Mucosa of rectum (tissue), 2 donors: ENCODE data around the gene SMARCD3.

Experiments used
- H3K27ac ChIP-seq, 2 donors: one replicate each; pipeline ENCODE4 v1.7.0; 2013; ENCODE audit warnings: inconsistent platforms in 2 of 2, low read depth in 2 of 2, low read length in 2 of 2
- H3K27me3 ChIP-seq, 2 donors: one replicate each; pipeline ENCODE4 v1.7.0; 2013; ENCODE audit warnings: low read length in 2 of 2; ENCODE audit not compliant: control insufficient read depth in 2 of 2, insufficient read depth in 2 of 2
- H3K36me3 ChIP-seq, 2 donors: one replicate each; pipeline ENCODE4 v1.7.0; 2013; ENCODE audit warnings: low read length in 2 of 2; ENCODE audit not compliant: control insufficient read depth in 2 of 2, insufficient read depth in 2 of 2
- H3K4me1 ChIP-seq, 2 donors: one replicate each; pipeline ENCODE4 v1.7.0; 2013; ENCODE audit warnings: low read length in 2 of 2, mild to moderate bottlenecking in 1 of 2; ENCODE audit not compliant: control insufficient read depth in 2 of 2, insufficient read depth in 2 of 2
- H3K4me3 ChIP-seq, 2 donors: one replicate each; pipeline ENCODE4 v1.7.0; 2013; ENCODE audit warnings: low read length in 2 of 2
- H3K9ac ChIP-seq, 2 donors: one replicate each; pipeline ENCODE4 v1.7.0; 2013; ENCODE audit warnings: low read length in 2 of 2, low read depth in 1 of 2, mild to moderate bottlenecking in 1 of 2
- H3K9me3 ChIP-seq, 2 donors: one replicate each; pipeline ENCODE4 v1.7.0; 2013; ENCODE audit warnings: low read length in 2 of 2; ENCODE audit not compliant: control insufficient read depth in 2 of 2
- donor health status: healthy.
- donor health status: Normal muscosa, but diverticular disease.

SMARCD3 gene

DNA sequence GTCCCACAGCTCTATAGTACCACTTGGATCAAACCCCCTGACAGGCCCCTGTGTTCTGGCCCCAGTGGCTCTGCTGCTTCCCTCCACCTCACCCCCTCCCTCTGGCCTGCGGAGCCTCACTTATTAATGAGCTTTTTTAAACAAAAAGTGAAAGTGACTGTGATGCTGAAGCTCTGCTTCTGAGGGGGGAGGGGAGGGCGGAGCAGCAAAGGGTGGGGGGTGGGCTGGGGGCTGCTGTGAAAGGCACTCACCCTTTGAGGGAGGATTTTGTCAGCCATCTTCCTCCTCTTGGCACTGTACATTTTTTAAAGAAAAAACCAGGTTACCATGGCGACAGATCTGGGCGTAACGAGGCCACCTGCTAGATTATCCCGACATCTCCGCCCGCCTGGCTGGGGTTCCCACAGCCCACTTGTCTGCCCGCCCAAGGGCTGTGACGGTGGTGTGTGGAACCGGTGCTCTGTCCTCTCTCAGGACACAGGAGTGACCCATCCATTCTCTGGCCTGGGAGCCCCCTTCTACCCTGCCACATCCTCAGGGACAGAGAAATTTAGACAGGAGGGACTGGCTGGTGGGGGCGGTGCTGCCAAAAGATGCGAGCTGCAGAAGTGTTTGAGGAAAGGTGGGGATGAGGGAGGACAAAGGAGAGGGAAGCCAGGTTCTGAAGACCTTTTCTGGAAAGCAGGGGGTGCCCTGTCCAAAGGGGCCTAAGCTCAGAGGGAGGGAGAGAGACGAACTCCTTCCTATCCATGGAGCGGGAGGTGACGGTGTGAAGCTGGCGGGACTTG is 4.9 kb downstream of the SMARCD3 start:
- Histone ChIP-seq H3K36me3 (peaks cover 0 to 6% of the 10 kb centered on the region in 2 donors), H3K4me3 (no peak overlapping the region), H3K9me3 (no peaks in the 10 kb centered on the region), H3K27me3 (peaks cover 30 to 33% of the 10 kb centered on the region in 2 donors), H3K4me1 (peaks cover 16% of the 10 kb centered on the region in 2 donors), H3K27ac (no peak overlapping the region), H3K9ac (no peak overlapping the region)

DNA sequence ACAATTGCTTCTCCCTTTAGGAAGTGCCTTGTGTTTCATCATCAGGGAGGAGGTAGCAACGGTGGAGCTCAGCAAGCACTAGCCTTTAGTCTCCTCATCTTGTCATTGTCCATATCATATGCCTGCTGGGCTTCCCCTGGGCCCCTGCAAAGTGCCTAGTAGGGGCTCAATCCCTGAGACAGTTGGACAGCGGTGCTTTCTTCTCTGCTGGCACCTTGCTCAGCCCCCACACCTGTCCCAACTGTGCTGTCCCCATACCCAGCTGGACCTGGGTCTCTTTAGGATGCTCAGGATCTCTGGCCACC is 5.5 kb downstream of the SMARCD3 start:
- no peaks in the 10 kb centered on the region for H3K9me3 ChIP-seq
- no peak overlapping the region for H3K4me3 ChIP-seq
- H3K27ac ChIP-seq = no peak overlapping the region
- peaks cover 12 to 14% of the 10 kb centered on the region in 2 donors for H3K4me1 ChIP-seq
- peaks cover 30 to 33% of the 10 kb centered on the region in 2 donors for H3K27me3 ChIP-seq
- H3K36me3 ChIP-seq = peaks cover 0 to 9% of the 10 kb centered on the region in 2 donors
- no peak overlapping the region for H3K9ac ChIP-seq

DNA sequence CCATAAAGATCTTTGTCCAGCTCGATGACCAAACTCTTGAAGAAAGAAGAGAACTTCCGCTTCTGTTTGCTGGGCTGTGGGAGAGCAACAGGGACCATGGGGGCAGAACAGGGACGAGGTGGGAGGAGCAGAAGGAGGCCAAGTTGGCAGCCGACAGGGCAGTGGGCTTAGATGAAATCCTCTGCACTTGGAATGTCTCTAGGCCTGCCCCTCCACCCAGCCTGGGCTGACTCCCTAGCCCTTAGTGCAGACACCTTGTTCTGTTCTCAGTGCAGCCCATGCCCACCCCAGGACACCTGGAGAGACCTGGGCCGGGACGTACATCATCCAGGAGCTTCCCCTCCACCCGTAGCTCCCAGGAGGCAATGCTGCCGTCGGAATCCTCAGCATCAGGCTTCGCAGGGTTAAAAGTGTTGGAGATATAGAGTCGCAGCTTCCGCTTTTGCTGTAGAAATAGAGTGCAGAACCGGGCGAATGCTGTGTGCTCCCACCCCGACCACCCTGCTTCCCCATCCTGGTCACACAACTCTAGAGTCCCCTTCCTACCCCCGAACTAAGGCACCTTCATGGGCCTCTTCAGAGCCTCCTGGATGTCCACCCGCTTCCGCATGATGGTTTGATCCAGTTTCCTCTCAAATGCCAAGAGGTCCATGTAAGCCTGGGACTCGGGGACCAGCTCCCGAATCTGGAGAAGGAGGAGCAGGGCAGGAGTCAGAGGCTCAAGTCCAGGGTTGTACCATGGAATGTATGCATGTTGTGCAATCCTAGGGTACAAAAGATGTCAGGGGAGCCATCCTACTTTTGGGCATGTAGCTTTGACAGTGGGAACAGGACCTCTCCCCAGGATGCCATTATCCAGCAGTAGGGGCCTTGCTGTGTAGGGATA is 6.1 kb downstream of the SMARCD3 start:
- no peak overlapping the region for H3K9ac ChIP-seq
- H3K9me3 ChIP-seq = no peaks in the 10 kb centered on the region
- peaks cover 0 to 14% of the 10 kb centered on the region in 2 donors for H3K36me3 ChIP-seq
- peaks cover 10 to 11% of the 10 kb centered on the region in 2 donors for H3K4me1 ChIP-seq
- H3K4me3 ChIP-seq = no peak overlapping the region
- no peak overlapping the region for H3K27ac ChIP-seq
- peaks cover 26 to 30% of the 10 kb centered on the region in 2 donors for H3K27me3 ChIP-seq

DNA sequence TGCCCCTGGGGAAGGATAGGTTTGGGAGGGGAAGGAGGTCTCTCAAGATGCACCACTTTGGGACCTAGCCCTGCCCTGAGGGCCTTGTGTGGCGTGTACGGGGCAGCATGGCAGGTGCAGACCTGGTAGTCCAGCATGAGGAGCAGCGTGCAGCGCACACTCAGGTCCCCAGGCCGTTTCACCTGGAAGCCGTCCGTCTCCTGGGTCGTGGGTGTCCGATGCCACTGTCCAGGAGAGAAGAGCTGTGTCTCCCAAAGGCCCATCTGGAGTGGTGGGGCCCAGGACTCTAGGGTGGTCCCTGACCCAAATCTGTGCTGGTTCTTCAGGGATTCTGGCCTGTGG is 6.8 kb downstream of the SMARCD3 start:
- no peak overlapping the region for H3K27ac ChIP-seq
- peaks cover 19 to 25% of the 10 kb centered on the region in 2 donors for H3K27me3 ChIP-seq
- H3K9me3 ChIP-seq = no peaks in the 10 kb centered on the region
- H3K9ac ChIP-seq = no peak overlapping the region
- H3K36me3 ChIP-seq = peaks cover 3 to 21% of the 10 kb centered on the region in 2 donors
- H3K4me1 ChIP-seq = peaks cover 7 to 8% of the 10 kb centered on the region in 2 donors
- no peak overlapping the region for H3K4me3 ChIP-seq

DNA sequence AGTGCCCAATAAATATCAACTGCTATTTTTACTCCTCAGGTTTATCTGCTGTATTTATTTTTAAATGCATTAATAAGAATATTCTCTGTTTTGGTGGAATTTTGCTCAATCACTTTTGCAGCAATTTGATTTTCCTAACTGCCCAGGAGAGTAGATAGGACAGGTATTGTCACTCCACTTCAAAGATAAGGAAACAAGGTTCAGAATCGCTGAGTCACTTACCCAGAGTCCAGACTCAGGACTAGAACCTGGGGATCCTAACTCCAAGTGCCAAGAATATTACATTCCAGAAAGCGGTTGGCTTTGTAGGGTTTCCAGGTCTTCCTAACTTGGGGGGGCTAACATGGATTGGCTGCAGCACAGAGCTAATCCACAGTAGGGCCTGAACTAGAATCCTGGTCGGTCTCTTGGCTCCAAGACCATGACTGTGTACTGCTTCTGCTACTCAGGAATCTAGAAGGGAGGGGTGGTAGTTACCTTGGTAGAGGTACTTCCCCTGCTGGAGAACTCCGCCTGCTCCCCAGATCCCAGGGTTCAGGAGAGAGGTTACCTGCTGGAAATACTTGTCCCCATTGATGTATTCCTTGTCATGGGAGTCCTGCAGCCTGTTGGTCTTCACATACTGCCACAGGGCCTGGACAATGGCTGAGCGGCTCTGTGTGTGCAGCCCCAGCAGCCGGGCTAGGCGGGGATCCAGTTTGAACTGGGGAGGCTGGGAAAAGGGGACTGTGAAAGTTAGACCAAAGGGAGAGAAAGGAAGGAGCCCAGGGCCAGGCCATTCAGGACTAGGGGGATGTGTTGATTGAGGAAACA is 7.3 kb downstream of the SMARCD3 start:
- Histone ChIP-seq H3K4me3 (no peak overlapping the region), H3K9me3 (no peaks in the 10 kb centered on the region), H3K27ac (no peak overlapping the region), H3K4me1 (peaks cover 7 to 8% of the 10 kb centered on the region in 2 donors), H3K27me3 (peaks cover 18 to 19% of the 10 kb centered on the region in 2 donors), H3K9ac (no peak overlapping the region), H3K36me3 (peaks cover 9 to 26% of the 10 kb centered on the region in 2 donors)

DNA sequence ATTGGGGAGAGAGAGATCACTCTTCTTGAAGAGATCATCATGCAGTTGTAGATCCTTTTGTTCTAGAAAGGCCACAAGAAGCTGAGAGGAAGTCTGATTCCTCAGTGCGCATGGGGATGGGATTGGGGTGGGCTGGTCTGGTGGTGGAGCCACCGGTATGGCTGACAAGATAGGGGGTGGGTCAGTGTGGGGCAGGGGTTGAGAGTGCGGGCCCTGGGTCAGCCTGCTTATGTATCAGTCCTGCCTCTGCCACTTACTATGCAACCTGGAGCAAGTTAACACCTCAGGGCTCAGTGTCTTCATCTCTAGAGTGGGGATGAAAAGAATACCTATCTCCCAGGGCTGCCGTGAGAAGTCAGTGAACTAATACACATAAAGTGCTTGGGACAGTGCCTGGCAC is 8.0 kb downstream of the SMARCD3 start:
- Histone ChIP-seq H3K9me3 (no peaks in the 10 kb centered on the region), H3K4me1 (peaks cover 7 to 8% of the 10 kb centered on the region in 2 donors), H3K27ac (no peak overlapping the region), H3K9ac (no peak overlapping the region), H3K27me3 (peaks cover 15 to 18% of the 10 kb centered on the region in 2 donors), H3K36me3 (peaks cover 14 to 31% of the 10 kb centered on the region in 2 donors), H3K4me3 (no peak overlapping the region)

DNA sequence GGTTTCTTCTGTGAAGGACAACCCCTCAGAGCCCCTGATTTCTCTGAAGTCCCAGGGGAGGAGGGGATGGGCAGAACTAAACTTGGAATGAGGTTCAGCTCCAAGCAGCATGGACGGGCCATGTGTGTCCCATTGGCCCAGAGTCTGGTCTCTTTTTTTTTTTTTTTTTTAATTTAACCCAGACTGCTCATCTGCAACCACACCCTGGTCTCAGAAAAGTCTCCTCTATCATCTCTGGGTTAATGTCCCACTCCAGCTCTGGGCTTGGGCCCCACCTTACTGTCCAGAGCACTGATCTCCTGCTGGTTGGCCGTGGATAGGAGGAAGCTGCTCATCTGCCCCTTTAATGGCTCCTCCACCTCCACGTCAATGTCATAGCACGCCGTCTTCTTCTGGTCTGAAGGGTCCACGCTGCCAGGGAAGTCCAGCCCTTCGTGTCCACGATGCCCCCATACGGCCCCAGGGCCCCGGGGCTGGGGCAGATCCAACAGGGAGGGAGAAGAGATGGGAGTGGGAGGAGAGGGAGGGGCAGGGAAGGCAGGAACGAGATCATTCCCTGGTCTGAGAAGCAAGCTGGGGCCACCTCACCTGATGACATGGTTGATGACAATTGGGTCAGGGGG is 8.5 kb downstream of the SMARCD3 start:
- peaks cover 13 to 15% of the 10 kb centered on the region in 2 donors for H3K27me3 ChIP-seq
- H3K36me3 ChIP-seq = peaks cover 19 to 37% of the 10 kb centered on the region in 2 donors
- no peaks in the 10 kb centered on the region for H3K9me3 ChIP-seq
- no peak overlapping the region for H3K27ac ChIP-seq
- H3K4me1 ChIP-seq = peaks cover 3 to 4% of the 10 kb centered on the region in 2 donors
- no peak overlapping the region for H3K4me3 ChIP-seq
- H3K9ac ChIP-seq = no peak overlapping the region

DNA sequence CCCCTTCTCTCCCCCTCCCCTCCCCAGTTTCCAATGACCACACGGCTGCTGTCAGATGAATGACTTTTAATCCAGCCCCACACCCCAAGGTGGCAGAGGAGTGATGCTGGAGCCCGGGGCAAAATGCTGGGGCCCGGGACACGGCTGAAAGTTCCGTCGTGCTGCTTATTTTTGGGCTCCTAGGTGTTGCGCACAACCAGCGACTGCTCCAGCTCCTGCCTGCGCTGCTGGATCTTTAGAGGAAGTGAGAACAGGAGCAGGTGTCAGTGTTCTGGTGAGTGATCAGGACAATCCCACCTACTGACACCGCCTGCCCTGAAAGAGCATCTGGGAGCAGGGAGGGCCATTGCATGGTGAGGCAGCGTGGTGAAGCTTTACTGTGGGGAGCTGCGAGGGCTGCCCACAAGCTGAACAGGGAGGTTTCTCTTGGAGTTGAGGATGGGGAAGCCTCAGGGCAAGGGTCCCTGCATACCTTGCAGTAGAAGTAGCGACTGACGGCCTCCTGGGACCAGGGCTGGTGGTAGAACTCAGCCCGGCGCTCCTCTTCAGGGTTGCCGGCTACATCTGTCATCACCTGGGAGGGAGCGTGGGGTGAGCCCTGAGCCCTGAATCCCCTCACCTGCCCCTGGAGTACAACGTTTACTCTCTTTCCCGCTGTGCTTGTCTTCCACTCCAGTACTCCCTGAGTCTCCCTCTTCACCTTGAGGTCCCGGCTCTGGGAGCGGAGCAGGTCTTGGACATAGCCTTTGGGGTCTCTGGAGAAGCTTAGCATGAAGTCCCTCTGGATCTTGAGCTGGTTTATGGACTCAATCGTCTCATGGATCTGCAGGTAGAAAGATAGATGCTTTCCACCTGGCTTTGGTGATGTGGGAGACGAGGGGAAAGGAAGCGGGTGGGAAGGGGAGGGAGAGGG is 9.3 kb downstream of the SMARCD3 start:
- H3K9ac ChIP-seq = no peak overlapping the region
- no peaks in the 10 kb centered on the region for H3K4me1 ChIP-seq
- peaks cover 7 to 10% of the 10 kb centered on the region in 2 donors for H3K27me3 ChIP-seq
- H3K9me3 ChIP-seq = no peaks in the 10 kb centered on the region
- H3K36me3 ChIP-seq = peaks cover 19 to 38% of the 10 kb centered on the region in 2 donors
- no peak overlapping the region for H3K27ac ChIP-seq
- H3K4me3 ChIP-seq = no peak overlapping the region
